GM21737 (cell line): ENCODE data around the gene A4GNT.

ENCODE experiments used
- ATAC-seq: cut with Tn5 transposase; IDR thresholded peaks from one replicate; pipeline ENCODE4 v1.9.1; 2021; ENCODE audit warnings: mild to moderate bottlenecking, moderate library complexity; ENCODE audit not compliant: unreplicated experiment

Gene A4GNT

GRCh38 chr3:138081371-138082084 is 50.7 kb downstream of the A4GNT start:
- ATAC-seq: no peak

DNA sequence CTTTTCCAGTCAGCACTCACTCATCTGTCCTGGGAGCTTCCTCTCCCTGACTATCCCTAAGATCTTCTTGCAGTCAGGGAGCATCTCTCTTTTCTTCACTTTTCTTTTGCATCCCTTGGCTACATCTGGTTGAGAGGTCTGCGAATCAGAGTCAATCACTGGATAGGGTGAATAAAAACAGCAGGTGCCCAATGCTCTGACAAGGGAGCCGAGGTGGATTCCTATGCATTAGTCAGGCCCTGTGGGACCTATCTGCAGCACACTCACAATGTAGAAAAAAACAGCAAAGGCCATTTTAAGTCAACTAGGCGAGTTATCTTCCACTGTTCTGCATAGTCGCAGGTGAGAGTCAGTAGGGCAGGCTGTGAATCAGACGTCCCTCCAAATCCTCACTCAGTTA is 52.3 kb downstream of the A4GNT start:
- no peak for ATAC-seq

- ATAC-seq: no peak
Observed at GRCh38 chr3:138078901-138079344, 53.3 kb downstream of the A4GNT start.

- ATAC-seq: no peak
Observed at GRCh38 chr3:138078096-138078495, 54.1 kb downstream of the A4GNT start.
